Esophagus muscularis mucosa (tissue), 4 donors: ENCODE measurements around the gene TEX14. TPM values are rescaled to one million over a fixed set of nuclear protein-coding genes. Genes with fewer than 3 reads are reported as not detected.

Source experiments
- DNase-seq: peaks from one replicate; pipeline ENCODE4 v3.0.0-alpha.2; 2017; ENCODE audit errors: extremely low spot score
- H3K27ac ChIP-seq, 4 donors: fragments of 200-600 bp; sonication (generic); replicated peaks in 1 of 4; 1 replicate in 3 of 4; 2 replicates in 1 of 4; pipeline ENCODE4 v1.5.1; 2016 to 2019; ENCODE audit warnings: mild to moderate bottlenecking in 1 of 4
- H3K27me3 ChIP-seq, 4 donors: fragments of 200-600 bp; sonication (generic); one replicate each; pipeline versions ENCODE4 v1.5.1 to v1.6.0; 2016 to 2019
- H3K36me3 ChIP-seq, 4 donors: fragments of 200-600 bp; sonication (generic); one replicate each; pipeline ENCODE4 v1.5.1; 2016 to 2019
- H3K4me1 ChIP-seq, 4 donors: fragments of 200-600 bp; sonication (generic); one replicate each; pipeline ENCODE4 v1.5.1; 2016 to 2019
- H3K4me3 ChIP-seq, 4 donors: fragments of 200-600 bp; sonication (generic); 1 replicate in 2 of 4; 2 replicates in 2 of 4; pipeline ENCODE4 v1.5.1; 2016 to 2019; ENCODE audit warnings: mild to moderate bottlenecking in 4 of 4, moderate library complexity in 1 of 4
- H3K9me3 ChIP-seq, 4 donors: fragments of 200-600 bp; sonication (generic); 1 replicate in 3 of 4; 2 replicates in 1 of 4; pipeline ENCODE4 v1.5.1; 2016 to 2019
- CTCF ChIP-seq, 3 experiments: fragments of 200-600 bp in 2 of 3; fragments of 450-650 bp in 1 of 3; sonication (generic) in 2 of 3; IDR thresholded peaks; one replicate each; pipeline ENCODE4 v1.5.1; 2017 to 2019; ENCODE audit warnings: antibody characterized with exemption in 3 of 3, mild to moderate bottlenecking in 2 of 3, moderate library complexity in 1 of 3
- EP300 ChIP-seq: sonication (generic); formaldehyde crosslinking; IDR thresholded peaks from one replicate; pipeline ENCODE4 v1.6.1; 2017; ENCODE audit warnings: antibody characterized with exemption
- POLR2A ChIP-seq: fragments of 450-650 bp; IDR thresholded peaks from one replicate; pipeline ENCODE4 v1.6.1; 2017; ENCODE audit warnings: antibody characterized with exemption, moderate library complexity, mild to moderate bottlenecking, low read depth
- POLR2AphosphoS5 ChIP-seq, 2 donors: sonication (generic); formaldehyde crosslinking; IDR thresholded peaks; one replicate each; pipeline ENCODE4 v1.6.1; 2017; ENCODE audit warnings: antibody characterized with exemption in 2 of 2
- WGBS: methylation state at CpG from one replicate; pipeline ENCODE4 v1.1.5; 2018; 5-methylcytosine and 5-hydroxymethylcytosine counted together
- intact Hi-C: fragments of 100-400 bp; cut with DNase I; formaldehyde crosslinking; loops from one replicate; pipeline ENCODE4 v1.15.1; 2023
- total RNA-seq, 4 donors: library from RNA; depleted of rRNA; stranded (reverse); fragments of >200 nt; gene quantifications; one replicate each; pipeline versions ENCODE4 v1.1.0 to v1.2.1, GENCODE V29; 2016

The TEX14 gene
- total RNA-seq, 4 donors from 2014 or later, result under 0.01 to 0.19 (median 0.11) TPM

GRCh38 chr17:58568044-58568799 is 123.6 kb downstream of the TEX14 start:
- intact Hi-C loops, result no loop called here
- no peak for DNase-seq
- no peak overlapping the region for H3K27ac ChIP-seq
- no peaks in the 10 kb centered on the region for H3K36me3 ChIP-seq
- H3K9me3 ChIP-seq, result no peaks in the 10 kb centered on the region
- no peak for TF ChIP-seq EP300
- H3K27me3 ChIP-seq, result no peaks in the 10 kb centered on the region
- H3K4me3 ChIP-seq, result no peak overlapping the region
- 80% methylated on average over 1 of the region's 1 CpG for WGBS
- H3K4me1 ChIP-seq, result no peaks in the 10 kb centered on the region

- 67% methylated on average over 8 of the region's 8 CpGs for WGBS
- intact Hi-C loops, result no loop called here
- TF ChIP-seq POLR2A, result no peak
- TF ChIP-seq CTCF (IDR thresholded peaks at IDR 0.05), result no peak
- TF ChIP-seq POLR2AphosphoS5 (IDR thresholded peaks at IDR 0.05), result no peak
- TF ChIP-seq EP300, result no peak
These were observed 126.2 kb downstream of the TEX14 start for GRCh38 chr17:58565389-58566311.

DNA sequence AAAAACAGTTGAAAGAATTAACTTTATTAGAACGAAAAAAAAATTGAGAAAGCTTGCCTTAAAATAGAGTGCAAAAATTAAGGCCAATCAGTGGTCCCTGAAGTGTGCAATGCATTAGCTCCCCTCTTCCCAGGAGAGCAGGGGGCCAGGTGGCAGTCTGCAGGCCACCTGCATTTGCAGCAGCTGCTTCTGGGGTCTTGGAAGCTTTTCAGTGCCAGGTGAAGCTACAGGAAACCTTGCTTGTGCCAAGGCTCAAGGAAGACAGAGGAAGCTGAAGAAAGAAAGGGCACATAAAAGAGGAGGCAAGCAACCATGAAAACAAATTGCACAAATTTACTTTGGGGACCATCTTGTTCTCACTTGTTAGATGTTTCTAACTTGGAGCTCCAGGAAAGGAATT is 126.9 kb downstream of the TEX14 start:
- WGBS, result 81% methylated on average over 1 of the region's 1 CpG
- Histone ChIP-seq H3K36me3 (no peaks in the 10 kb centered on the region), H3K4me3 (no peak overlapping the region), H3K27ac (no peak overlapping the region), H3K4me1 (no peaks in the 10 kb centered on the region), H3K27me3 (no peaks in the 10 kb centered on the region), H3K9me3 (no peaks in the 10 kb centered on the region)
- TF ChIP-seq CTCF (IDR thresholded peaks at IDR 0.05) (no peak), EP300 (no peak), POLR2A (no peak), POLR2AphosphoS5 (IDR thresholded peaks at IDR 0.05) (no peak)
- intact Hi-C loops, result no loop called here
- DNase-seq, result no peak

More at GRCh38 chr17:58565389-58566311, 126.2 kb downstream of the TEX14 start:
- Histone ChIP-seq H3K9me3 (no peaks in the 10 kb centered on the region), H3K36me3 (no peaks in the 10 kb centered on the region), H3K4me3 (no peak overlapping the region), H3K27ac (no peak overlapping the region), H3K4me1 (no peaks in the 10 kb centered on the region), H3K27me3 (no peaks in the 10 kb centered on the region)
- no peak for DNase-seq

- no peak overlapping the region for H3K27ac ChIP-seq
- 62% methylated on average over 2 of the region's 2 CpGs for WGBS
- TF ChIP-seq POLR2A (no peak), EP300 (no peak), CTCF (IDR thresholded peaks at IDR 0.05) (no peak), POLR2AphosphoS5 (IDR thresholded peaks at IDR 0.05) (no peak)
- no peak for DNase-seq
- no peaks in the 10 kb centered on the region for H3K9me3 ChIP-seq
- H3K4me3 ChIP-seq, result no peak overlapping the region
- intact Hi-C loops, result no loop called here
- H3K27me3 ChIP-seq, result no peaks in the 10 kb centered on the region
- no peaks in the 10 kb centered on the region for H3K4me1 ChIP-seq
- no peaks in the 10 kb centered on the region for H3K36me3 ChIP-seq
These were observed 127.6 kb downstream of the TEX14 start for GRCh38 chr17:58564243-58564642.

GRCh38 chr17:58560511-58560910 is 131.3 kb downstream of the TEX14 start:
- Histone ChIP-seq H3K9me3 (no peaks in the 10 kb centered on the region), H3K27me3 (no peaks in the 10 kb centered on the region), H3K4me3 (no peak overlapping the region), H3K4me1 (no peaks in the 10 kb centered on the region), H3K27ac (no peak overlapping the region), H3K36me3 (no peaks in the 10 kb centered on the region)
- WGBS, result 58% methylated on average over 1 of the region's 1 CpG
- DNase-seq, result no peak
- TF ChIP-seq POLR2AphosphoS5 (IDR thresholded peaks at IDR 0.05) (no peak), POLR2A (no peak), CTCF (IDR thresholded peaks at IDR 0.05) (no peak), EP300 (no peak)
- intact Hi-C loops, result no loop called here
